GM10248 (cell line): Measurements from ENCODE around the gene EIF4G3.

Experiments used
- CTCF ChIA-PET: fragments of 300-600 bp; sonication (Branson Sonifier 250); formaldehyde crosslinking; extraction: SDS; loops from one replicate; lab custom pipeline; 2021; ENCODE audit warnings: antibody characterized with exemption; lab: Yijun Ruan, JAX
- POLR2A ChIA-PET: fragments of 350-650 bp; sonication (Branson Sonifier 250); formaldehyde crosslinking; extraction: SDS; loops from one replicate; lab custom pipeline; 2020; ENCODE audit warnings: antibody characterized with exemption; lab: Yijun Ruan, JAX
- DNase-seq: peaks from one replicate; pipeline ENCODE4 v3.0.0; 2012; ENCODE audit errors: extremely low spot score
- CTCF ChIP-seq: IDR thresholded peaks from 2 replicates; pipeline ENCODE4 v1.5.1; 2012; ENCODE audit warnings: mild to moderate bottlenecking, low read depth; ENCODE audit errors: extremely low read depth, missing control alignments, control extremely low read depth

The EIF4G3 gene

DNA sequence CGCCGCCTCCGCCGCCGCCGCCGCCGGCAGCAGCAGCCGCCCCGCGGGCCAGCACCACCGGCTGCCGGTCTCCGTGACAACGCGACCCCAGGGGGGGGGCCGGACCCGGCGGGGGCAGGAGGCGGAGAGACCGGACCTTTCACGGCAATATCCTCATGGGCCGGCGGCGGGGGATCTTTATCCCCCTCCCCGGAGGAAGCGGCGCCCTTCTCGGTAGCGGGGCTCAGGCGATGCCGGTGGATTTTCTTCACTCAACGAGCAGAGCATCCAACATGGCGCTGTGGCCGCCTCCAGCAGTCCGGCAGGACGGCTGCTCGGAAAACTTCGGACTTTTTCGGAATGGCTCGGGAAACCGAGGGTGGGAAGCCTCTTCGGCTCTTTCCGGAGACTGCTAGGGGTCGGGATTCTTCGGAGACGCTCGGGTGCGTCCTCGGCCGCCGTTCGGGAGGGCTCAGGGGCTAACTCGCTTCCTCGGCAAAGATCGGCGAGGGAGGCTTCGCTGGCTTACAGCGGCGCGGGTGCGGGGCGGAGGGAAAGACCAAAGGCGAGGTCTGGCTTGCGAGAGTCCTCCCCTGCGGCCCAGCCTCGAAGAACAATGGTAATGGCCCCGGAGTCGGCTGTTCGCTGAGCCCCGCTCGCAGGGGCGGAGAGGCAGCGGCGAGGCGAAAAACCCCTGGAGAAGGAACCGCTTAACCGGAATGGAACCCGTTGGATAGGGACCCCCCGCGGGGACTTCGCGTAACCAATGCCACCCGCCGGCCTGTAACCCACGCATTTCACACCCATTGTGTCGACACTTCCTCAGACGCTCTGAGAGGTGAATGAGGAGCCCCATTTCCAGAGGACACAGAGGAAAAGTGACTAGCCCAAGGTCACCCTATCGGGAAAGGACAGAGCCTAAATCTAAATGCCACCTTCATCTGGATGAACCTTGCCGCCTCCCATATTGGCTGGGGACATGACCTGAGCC, at the start of gene EIF4G3:
TSS of gene EIF4G3 (minus strand) at position 312 of the 970 bp plus-strand sequence. CDS start 174,155 bp downstream, outside the sequence.
- CTCF ChIA-PET = interaction anchor here (0.7 kb wide), 1 partner anchor 14 kb away, joined by 4 read pairs; no protein-coding TSS in a partner anchor
- no peak for TF ChIP-seq CTCF
- POLR2A ChIA-PET = no interaction called here
- DNase-seq = peak; percentile 100

- no peak for TF ChIP-seq CTCF
- ChIA-PET POLR2A (no interaction called here), CTCF (interaction anchor here (0.9 to 2.1 kb wide), 6 partner anchors 14 to 528 kb away, joined by 4 to 8 read pairs (median 6); no protein-coding TSS in a partner anchor)
- no peak for DNase-seq
Observed at GRCh38 chr1:21225065-21225464, 48.4 kb upstream of the EIF4G3 start.

GRCh38 chr1:21220815-21221214, 44.1 kb upstream of the EIF4G3 start:
- CTCF ChIA-PET = interaction anchor here (0.7 to 9.3 kb wide), 3 partner anchors 13 to 524 kb away, joined by 3 to 84 read pairs (median 16); no protein-coding TSS in a partner anchor

DNA sequence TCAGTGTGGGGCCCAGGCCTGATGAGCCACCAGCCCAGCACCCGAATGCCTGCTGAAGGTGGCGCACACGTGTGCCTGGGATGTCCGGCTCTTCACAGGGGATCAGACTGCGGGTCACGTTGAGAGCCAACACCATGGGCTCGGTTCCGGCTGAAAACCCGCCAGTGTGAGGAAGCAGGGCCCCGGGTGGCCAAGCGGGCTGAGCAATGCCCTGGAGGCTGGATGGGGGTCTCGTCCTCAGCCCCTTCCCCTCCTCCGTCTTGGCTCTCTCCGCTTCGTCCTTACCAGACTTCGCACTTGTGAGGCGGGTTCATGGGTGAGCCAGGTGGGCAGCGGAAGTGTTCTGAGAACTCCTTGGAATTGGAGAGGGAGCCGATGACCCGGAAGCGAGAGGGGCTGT, 43.0 kb upstream of the EIF4G3 start:
- TF ChIP-seq CTCF = no peak
- ChIA-PET POLR2A (no interaction called here), CTCF (interaction anchor here (8.2 to 9.3 kb wide), 2 partner anchors 14 to 150 kb away, joined by 67 to 84 read pairs; no protein-coding TSS in a partner anchor)
- peak; percentile 9 for DNase-seq

More at GRCh38 chr1:21220815-21221214, 44.1 kb upstream of the EIF4G3 start:
- POLR2A ChIA-PET = no interaction called here
- no peak for TF ChIP-seq CTCF
- DNase-seq = no peak

DNA sequence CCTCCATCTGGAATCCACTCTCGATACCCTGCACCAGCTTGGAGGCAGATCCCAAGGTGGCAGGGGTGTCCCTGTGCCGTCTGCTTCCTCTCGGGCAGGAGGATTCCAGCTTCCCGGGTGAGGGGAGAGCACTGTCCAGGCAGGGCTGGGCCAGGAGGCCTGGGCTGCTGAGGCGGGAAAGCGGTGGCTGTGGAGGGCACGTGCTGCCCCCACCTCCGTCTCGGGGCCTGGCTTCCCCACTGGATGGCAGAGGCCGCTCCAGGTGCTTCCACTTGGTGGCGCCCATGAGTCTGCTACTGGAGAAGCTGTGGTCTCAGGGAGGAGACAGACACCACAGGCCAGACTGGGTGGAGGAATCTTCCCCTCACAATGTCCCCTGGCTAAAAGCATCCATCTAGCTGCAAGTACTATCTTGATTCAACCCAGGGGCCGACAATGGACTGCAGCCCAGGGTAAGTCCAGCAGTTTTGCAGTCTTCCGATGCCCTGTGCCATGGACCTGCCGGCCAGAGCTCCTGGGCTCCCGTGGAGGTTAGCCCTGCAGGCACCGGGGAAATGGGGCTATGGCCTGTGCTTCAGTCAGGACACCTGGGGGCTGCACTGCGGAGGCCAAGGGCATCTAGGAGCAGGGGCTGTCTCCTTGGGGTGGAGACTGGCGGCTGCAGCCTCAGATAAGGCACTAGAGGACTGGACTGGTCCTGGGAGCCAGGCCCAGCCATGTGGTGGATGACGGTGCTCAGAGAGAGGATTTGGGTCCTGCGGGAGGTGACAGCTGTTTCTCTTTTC, 41.3 kb upstream of the EIF4G3 start:
- CTCF ChIA-PET = interaction anchor here (0.7 to 9.3 kb wide), 19 partner anchors 10 to 306 kb away, joined by 3 to 84 read pairs (median 5); no protein-coding TSS in a partner anchor
- TF ChIP-seq CTCF = peak; percentile 35
- POLR2A ChIA-PET = no interaction called here
- peak; percentile 53 for DNase-seq
